ENCODE results near the gene FXYD5. TPM values are rescaled to one million over a fixed set of nuclear protein-coding genes. Genes with fewer than 3 reads are reported as not detected.

FXYD5 gene
- total RNA-seq, 2 donors from 2014 or later: 24.0 to 29.6 TPM

DNA sequence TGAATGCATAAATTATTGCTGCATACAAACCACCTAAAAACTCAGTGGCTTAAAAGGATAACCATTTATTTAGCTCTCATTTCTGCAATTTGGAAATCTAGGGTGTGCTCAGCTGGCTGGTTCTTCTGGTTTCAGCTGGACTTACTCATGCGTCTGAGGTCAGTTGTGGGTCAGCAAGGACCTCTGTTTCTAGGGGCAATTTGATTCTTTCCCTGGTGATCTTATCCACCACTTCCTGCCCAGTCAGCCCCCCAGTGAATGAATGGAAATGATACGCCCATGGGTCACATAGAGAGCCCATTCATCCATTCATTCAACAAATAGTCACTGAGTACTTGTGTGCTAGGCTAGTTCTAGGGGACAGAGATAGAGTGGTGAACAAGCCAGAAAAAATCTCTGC, 9.9 kb downstream of the FXYD5 start:
- Mint-ChIP-seq H3K36me3 (ENCODE audit: low read depth) (peaks cover 55% of the 10 kb centered on the region), H3K27me3 (ENCODE audit: insufficient read depth) (no peaks in the 10 kb centered on the region), H3K9me3 (peaks cover 23% of the 10 kb centered on the region), H3K4me1 (no peaks in the 10 kb centered on the region), H3K27ac (no peak overlapping the region), H3K4me3 (no peak overlapping the region)
- Histone ChIP-seq H3K9ac (ENCODE audit: extremely low read depth, low read length, poor library complexity, severe bottlenecking) (no peak overlapping the region), H3K4me3 (ENCODE audit: low read length) (no peak overlapping the region), H3K9me3 (ENCODE audit: control insufficient read depth, low read length) (peaks cover 27% of the 10 kb centered on the region), H3K27me3 (ENCODE audit: control insufficient read depth, insufficient read depth, low read length, poor library complexity, severe bottlenecking) (no peaks in the 10 kb centered on the region), H3K4me1 (ENCODE audit: control insufficient read depth, insufficient read depth, low read length) (no peaks in the 10 kb centered on the region), H3K27ac (ENCODE audit: low read depth, low read length) (no peak overlapping the region), H3K36me3 (ENCODE audit: control insufficient read depth, insufficient read depth, low read length) (no peaks in the 10 kb centered on the region)
- 98 to 100% methylated on average over 1 to 2 of the region's 2 CpGs for WGBS, 2 experiments (ENCODE audit: insufficient coverage in 1 of 2, insufficient read length in 1 of 2)
- TF ChIP-seq, protein P1, sequence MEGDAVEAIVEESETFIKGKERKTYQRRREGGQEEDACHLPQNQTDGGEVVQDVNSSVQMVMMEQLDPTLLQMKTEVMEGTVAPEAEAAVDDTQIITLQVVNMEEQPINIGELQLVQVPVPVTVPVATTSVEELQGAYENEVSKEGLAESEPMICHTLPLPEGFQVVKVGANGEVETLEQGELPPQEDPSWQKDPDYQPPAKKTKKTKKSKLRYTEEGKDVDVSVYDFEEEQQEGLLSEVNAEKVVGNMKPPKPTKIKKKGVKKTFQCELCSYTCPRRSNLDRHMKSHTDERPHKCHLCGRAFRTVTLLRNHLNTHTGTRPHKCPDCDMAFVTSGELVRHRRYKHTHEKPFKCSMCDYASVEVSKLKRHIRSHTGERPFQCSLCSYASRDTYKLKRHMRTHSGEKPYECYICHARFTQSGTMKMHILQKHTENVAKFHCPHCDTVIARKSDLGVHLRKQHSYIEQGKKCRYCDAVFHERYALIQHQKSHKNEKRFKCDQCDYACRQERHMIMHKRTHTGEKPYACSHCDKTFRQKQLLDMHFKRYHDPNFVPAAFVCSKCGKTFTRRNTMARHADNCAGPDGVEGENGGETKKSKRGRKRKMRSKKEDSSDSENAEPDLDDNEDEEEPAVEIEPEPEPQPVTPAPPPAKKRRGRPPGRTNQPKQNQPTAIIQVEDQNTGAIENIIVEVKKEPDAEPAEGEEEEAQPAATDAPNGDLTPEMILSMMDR (conservative IDR thresholded peaks at IDR 0.05): no peak
- DNase-seq: no peak

DNA sequence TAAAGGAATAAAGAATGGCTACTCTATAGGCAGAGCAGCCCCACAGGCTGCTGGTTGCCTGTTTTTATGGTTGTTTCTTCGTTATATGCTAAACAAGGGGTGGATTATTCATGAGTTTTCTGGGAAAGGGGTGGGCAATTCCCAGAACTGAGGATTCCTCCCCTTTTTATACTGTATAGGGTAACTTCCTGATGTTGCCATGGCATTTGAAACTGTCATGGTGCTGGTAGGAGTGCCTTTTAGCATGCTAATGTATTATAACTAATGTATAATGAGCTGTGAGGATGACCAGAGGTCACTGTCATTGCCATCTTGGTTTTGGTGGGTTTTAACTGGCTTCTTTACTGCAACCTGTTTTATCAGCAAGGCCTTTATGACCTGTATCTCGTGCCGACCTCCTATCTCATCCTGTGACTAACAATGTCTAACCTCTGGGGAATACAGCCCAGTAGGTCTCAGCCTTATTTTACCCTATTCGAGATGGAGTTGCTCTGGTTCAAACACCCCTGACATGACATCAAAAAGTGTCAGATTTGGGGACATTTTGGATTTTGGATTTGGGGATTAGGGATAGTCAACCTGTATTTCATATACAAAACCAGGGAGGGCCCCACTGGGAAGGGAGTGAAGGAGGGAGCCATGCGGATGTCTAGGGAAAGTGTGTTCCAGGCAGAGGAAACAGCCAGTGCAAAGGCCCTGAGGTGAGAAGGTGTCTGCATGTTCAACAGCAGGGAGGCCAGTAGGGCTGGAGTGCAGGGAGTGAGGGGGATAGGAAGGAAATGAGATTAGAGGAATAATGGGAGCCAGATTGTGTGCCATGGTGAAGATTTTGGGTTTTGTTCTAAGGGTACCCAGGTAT, 10.9 kb downstream of the FXYD5 start:
- TF ChIP-seq, protein P1 (conservative IDR thresholded peaks at IDR 0.05): no peak
- Mint-ChIP-seq H3K4me3 (no peak overlapping the region), H3K36me3 (ENCODE audit: low read depth) (peaks cover 53% of the 10 kb centered on the region), H3K27ac (no peak overlapping the region), H3K4me1 (no peaks in the 10 kb centered on the region), H3K27me3 (ENCODE audit: insufficient read depth) (no peaks in the 10 kb centered on the region), H3K9me3 (peaks cover 23% of the 10 kb centered on the region)
- Histone ChIP-seq H3K27me3 (ENCODE audit: control insufficient read depth, insufficient read depth, low read length, poor library complexity, severe bottlenecking) (no peaks in the 10 kb centered on the region), H3K9me3 (ENCODE audit: control insufficient read depth, low read length) (peaks cover 27% of the 10 kb centered on the region), H3K36me3 (ENCODE audit: control insufficient read depth, insufficient read depth, low read length) (no peaks in the 10 kb centered on the region), H3K27ac (ENCODE audit: low read depth, low read length) (no peak overlapping the region), H3K9ac (ENCODE audit: extremely low read depth, low read length, poor library complexity, severe bottlenecking) (no peak overlapping the region), H3K4me1 (ENCODE audit: control insufficient read depth, insufficient read depth, low read length) (no peaks in the 10 kb centered on the region), H3K4me3 (ENCODE audit: low read length) (no peak overlapping the region)
- 75 to 98% methylated on average over 4 to 5 of the region's 5 CpGs for WGBS, 2 experiments (ENCODE audit: insufficient coverage in 1 of 2, insufficient read length in 1 of 2)
- no peak for DNase-seq

DNA sequence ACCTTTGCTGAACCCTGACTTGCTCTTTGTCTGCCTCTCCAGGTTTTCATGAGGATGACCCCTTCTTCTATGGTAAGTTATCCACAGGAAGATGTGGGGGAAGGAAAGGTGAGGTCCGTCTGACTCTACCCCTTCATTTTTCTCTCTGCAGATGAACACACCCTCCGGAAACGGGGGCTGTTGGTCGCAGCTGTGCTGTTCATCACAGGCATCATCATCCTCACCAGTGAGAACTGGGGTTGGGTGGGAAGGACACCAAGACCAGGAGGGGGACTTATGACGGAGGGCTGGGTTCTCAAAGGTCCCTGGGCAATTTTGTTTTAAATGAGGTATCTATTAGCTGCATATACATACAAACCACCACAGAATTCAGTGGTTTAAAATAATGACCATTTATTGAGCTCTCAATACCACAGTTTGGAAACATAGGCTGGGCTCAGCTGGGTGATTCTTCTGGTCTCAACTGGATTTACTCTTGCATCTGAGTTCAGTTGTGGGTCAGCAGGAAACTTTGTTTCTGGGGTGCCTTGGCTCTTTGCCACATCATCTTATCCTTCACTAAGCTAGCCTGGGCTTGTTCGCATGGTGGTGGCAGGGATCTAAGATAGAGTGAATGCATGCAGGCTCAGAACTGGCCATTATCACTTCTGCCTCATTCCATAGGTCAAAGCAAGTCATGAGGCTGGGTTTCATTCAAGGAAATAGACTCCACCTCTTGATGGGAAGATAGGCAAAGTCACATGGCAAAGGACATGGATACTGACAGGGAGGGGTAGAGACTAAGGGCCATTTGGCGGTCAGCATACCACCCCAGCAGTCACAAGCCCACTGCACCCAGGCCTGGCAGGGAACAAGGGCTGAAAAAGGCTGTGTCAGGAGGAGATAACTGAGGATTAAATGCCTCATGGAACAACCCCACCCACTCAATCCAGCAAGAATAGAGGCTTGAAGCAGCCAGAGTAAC, 11.8 kb downstream of the FXYD5 start:
- Histone ChIP-seq H3K36me3 (ENCODE audit: control insufficient read depth, insufficient read depth, low read length) (no peaks in the 10 kb centered on the region), H3K9ac (ENCODE audit: extremely low read depth, low read length, poor library complexity, severe bottlenecking) (no peak overlapping the region), H3K4me3 (ENCODE audit: low read length) (no peak overlapping the region), H3K27ac (ENCODE audit: low read depth, low read length) (no peak overlapping the region), H3K9me3 (ENCODE audit: control insufficient read depth, low read length) (peaks cover 27% of the 10 kb centered on the region), H3K4me1 (ENCODE audit: control insufficient read depth, insufficient read depth, low read length) (no peaks in the 10 kb centered on the region), H3K27me3 (ENCODE audit: control insufficient read depth, insufficient read depth, low read length, poor library complexity, severe bottlenecking) (no peaks in the 10 kb centered on the region)
- Mint-ChIP-seq H3K27ac (no peak overlapping the region), H3K4me1 (no peaks in the 10 kb centered on the region), H3K36me3 (ENCODE audit: low read depth) (peaks cover 44% of the 10 kb centered on the region), H3K27me3 (ENCODE audit: insufficient read depth) (no peaks in the 10 kb centered on the region), H3K4me3 (no peak overlapping the region), H3K9me3 (peaks cover 21% of the 10 kb centered on the region)
- TF ChIP-seq, protein P1 (conservative IDR thresholded peaks at IDR 0.05): no peak
- DNase-seq: no peak
- WGBS, 2 experiments (ENCODE audit: insufficient coverage in 1 of 2, insufficient read length in 1 of 2): 81% methylated on average over 6 of the region's 7 CpGs; no CpG with 5 or more reads in 1 of the 2 experiments
